ENCODE results near the gene ZSWIM1.

The ZSWIM1 gene

DNA sequence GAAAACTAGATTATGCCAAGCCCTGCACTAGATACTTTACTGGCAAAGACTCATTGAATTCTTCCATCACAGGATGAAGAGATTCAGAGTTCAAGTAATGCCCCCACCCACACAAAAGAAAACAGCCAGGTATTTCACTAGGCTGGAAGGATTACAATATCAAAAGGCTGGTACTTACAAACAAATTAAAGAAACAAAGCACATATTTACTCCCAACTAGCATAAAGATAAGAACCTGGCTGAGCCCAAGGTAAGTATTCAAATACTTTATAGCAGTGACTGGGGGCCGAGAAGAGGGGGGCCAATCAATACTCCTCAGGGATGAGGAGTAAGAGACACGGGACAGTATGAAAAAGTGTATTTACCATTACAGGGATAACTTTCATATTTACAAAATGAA, 27.5 kb upstream of the ZSWIM1 start:
- no peaks in the 10 kb centered on the region for H3K9me3 ChIP-seq (ENCODE audit: control insufficient read depth in 2 of 2, low read length in 2 of 2)
- H3K27ac ChIP-seq (ENCODE audit: low read length), result no peak overlapping the region
- no peaks in the 10 kb centered on the region for H3K27me3 ChIP-seq (ENCODE audit: control insufficient read depth in 1 of 2, insufficient read depth in 2 of 2, low read length in 2 of 2)
- peaks cover 29% of the 10 kb centered on the region for H3K4me1 ChIP-seq (ENCODE audit: control insufficient read depth, insufficient read depth, low read length)
- H3K36me3 ChIP-seq (ENCODE audit: control insufficient read depth in 2 of 2, insufficient read depth in 2 of 2, low read length in 2 of 2), result peaks cover 4 to 12% of the 10 kb centered on the region in 2 donors
- H3K9ac ChIP-seq (ENCODE audit: low read length in 2 of 2), result peak overlapping the region in 1 of 2 donors; percentile 1
- no peak overlapping the region for H3K4me3 ChIP-seq (ENCODE audit: low read length in 2 of 2)

DNA sequence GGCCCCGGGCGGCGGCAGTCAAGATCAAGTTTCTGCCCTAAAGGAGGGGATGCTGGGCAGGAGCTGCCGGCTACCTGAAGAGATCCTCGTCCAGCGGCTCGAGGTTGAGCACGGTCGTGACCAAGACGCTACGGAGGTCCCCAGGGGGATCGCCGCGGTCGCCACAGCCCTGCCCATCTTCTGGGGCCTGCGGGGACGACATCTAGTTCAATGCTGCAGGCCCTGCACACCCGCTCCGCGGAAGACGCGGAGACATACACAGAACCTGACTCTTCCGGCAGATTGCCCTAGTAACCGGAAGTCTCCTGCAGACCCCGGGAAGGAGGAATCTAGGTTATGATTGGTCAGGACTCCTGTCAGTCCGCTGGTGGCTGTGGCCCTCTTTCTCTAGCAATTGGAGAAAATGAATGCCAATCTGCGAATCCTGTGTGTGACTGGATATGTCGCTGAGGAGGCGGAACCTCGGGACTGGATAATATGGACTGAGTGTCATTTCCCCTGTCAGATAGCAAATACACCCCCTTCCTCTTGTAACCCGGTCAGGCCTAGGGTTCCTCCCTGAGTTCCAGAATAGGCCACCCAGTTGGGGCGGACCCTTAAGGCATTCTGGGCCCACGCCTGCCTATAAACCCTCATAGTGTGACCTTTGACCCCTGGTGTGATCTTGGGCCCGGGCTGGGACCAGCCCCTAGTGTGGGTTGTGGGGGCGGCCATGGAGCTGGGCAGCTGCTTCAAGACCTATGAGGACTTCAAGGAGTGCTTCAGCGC, 23.7 kb upstream of the ZSWIM1 start, which contains the start of the genes ACOT8 and ZSWIM3:
Gene ACOT8, minus strand, starts transcription at position 279 of the 768 bp plus-strand sequence. Its CDS starts 77 bp downstream, at position 202.
Gene ZSWIM3, plus strand, starts transcription at position 501 of the 768 bp plus-strand sequence. Its CDS starts 212 bp downstream, at position 713.
- H3K9ac ChIP-seq (ENCODE audit: low read length in 2 of 2), result peak within 1 kb of the TSS; percentile 84 to 87
- H3K4me3 ChIP-seq (ENCODE audit: low read length in 2 of 2), result peak within 1 kb of the TSS; percentile 91 to 95
- H3K27me3 ChIP-seq (ENCODE audit: control insufficient read depth in 1 of 2, insufficient read depth in 2 of 2, low read length in 2 of 2), result no peaks in the 10 kb centered on the region
- H3K27ac ChIP-seq (ENCODE audit: low read length), result peak within 1 kb of the TSS; percentile 73
- peaks cover 0 to 3% of the 10 kb centered on the region in 2 donors for H3K36me3 ChIP-seq (ENCODE audit: control insufficient read depth in 2 of 2, insufficient read depth in 2 of 2, low read length in 2 of 2)
- peaks cover 30% of the 10 kb centered on the region for H3K4me1 ChIP-seq (ENCODE audit: control insufficient read depth, insufficient read depth, low read length)
- H3K9me3 ChIP-seq (ENCODE audit: control insufficient read depth in 2 of 2, low read length in 2 of 2), result no peaks in the 10 kb centered on the region

GRCh38 chr20:45857882-45858216, 23.2 kb upstream of the ZSWIM1 start:
- H3K4me3 ChIP-seq (ENCODE audit: low read length in 2 of 2), result peak overlapping the region; percentile 91 to 95
- peaks cover 30% of the 10 kb centered on the region for H3K4me1 ChIP-seq (ENCODE audit: control insufficient read depth, insufficient read depth, low read length)
- peak overlapping the region; percentile 73 for H3K27ac ChIP-seq (ENCODE audit: low read length)

GRCh38 chr20:45859916-45860315, 21.1 kb upstream of the ZSWIM1 start:
- no peak overlapping the region for H3K4me3 ChIP-seq (ENCODE audit: low read length in 2 of 2)
- no peak overlapping the region for H3K9ac ChIP-seq (ENCODE audit: low read length in 2 of 2)
- H3K27ac ChIP-seq (ENCODE audit: low read length), result no peak overlapping the region
- no peaks in the 10 kb centered on the region for H3K27me3 ChIP-seq (ENCODE audit: control insufficient read depth in 1 of 2, insufficient read depth in 2 of 2, low read length in 2 of 2)
- no peaks in the 10 kb centered on the region for H3K9me3 ChIP-seq (ENCODE audit: control insufficient read depth in 2 of 2, low read length in 2 of 2)
- peaks cover 24% of the 10 kb centered on the region for H3K4me1 ChIP-seq (ENCODE audit: control insufficient read depth, insufficient read depth, low read length)
- H3K36me3 ChIP-seq (ENCODE audit: control insufficient read depth in 2 of 2, insufficient read depth in 2 of 2, low read length in 2 of 2), result no peaks in the 10 kb centered on the region

More at GRCh38 chr20:45857882-45858216, 23.2 kb upstream of the ZSWIM1 start:
- peak overlapping the region; percentile 83 to 84 for H3K9ac ChIP-seq (ENCODE audit: low read length in 2 of 2)
- H3K9me3 ChIP-seq (ENCODE audit: control insufficient read depth in 2 of 2, low read length in 2 of 2), result no peaks in the 10 kb centered on the region
- H3K27me3 ChIP-seq (ENCODE audit: control insufficient read depth in 1 of 2, insufficient read depth in 2 of 2, low read length in 2 of 2), result no peaks in the 10 kb centered on the region
- H3K36me3 ChIP-seq (ENCODE audit: control insufficient read depth in 2 of 2, insufficient read depth in 2 of 2, low read length in 2 of 2), result peaks cover 0 to 3% of the 10 kb centered on the region in 2 donors

DNA sequence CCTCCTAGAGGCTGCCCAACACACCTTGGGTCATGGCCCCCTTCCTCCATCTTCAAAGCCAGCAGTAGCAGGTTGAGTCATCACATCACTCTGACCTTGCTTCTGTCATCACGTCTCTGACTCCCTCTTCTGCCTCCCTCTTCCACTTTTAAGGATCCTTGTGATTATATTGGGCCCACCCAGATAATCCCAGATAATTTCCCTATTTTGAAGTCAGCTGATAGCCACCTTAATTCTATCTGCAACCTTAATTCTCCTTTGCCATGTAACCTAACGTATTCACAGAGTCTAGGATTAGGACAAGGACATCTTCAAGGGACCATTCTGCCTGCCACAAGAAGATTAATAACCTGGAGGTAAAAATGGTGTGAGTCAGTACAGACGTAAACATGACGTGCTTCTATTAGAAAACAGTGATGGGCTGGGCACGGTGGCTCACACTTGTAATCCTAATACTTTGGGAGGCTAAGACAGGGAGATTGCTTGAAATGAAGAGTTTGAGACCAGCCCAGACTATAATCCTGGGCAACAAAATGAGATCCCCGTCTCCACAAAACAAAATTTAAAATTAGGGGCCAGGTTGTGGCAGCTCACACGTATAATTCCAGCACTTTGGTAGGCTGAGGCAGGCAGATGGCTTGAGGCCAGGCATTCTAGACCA, 20.3 kb upstream of the ZSWIM1 start:
- no peaks in the 10 kb centered on the region for H3K9me3 ChIP-seq (ENCODE audit: control insufficient read depth in 2 of 2, low read length in 2 of 2)
- H3K4me3 ChIP-seq (ENCODE audit: low read length in 2 of 2), result no peak overlapping the region
- H3K27me3 ChIP-seq (ENCODE audit: control insufficient read depth in 1 of 2, insufficient read depth in 2 of 2, low read length in 2 of 2), result no peaks in the 10 kb centered on the region
- H3K27ac ChIP-seq (ENCODE audit: low read length), result no peak overlapping the region
- H3K36me3 ChIP-seq (ENCODE audit: control insufficient read depth in 2 of 2, insufficient read depth in 2 of 2, low read length in 2 of 2), result no peaks in the 10 kb centered on the region
- H3K4me1 ChIP-seq (ENCODE audit: control insufficient read depth, insufficient read depth, low read length), result peaks cover 19% of the 10 kb centered on the region
- H3K9ac ChIP-seq (ENCODE audit: low read length in 2 of 2), result no peak overlapping the region

DNA sequence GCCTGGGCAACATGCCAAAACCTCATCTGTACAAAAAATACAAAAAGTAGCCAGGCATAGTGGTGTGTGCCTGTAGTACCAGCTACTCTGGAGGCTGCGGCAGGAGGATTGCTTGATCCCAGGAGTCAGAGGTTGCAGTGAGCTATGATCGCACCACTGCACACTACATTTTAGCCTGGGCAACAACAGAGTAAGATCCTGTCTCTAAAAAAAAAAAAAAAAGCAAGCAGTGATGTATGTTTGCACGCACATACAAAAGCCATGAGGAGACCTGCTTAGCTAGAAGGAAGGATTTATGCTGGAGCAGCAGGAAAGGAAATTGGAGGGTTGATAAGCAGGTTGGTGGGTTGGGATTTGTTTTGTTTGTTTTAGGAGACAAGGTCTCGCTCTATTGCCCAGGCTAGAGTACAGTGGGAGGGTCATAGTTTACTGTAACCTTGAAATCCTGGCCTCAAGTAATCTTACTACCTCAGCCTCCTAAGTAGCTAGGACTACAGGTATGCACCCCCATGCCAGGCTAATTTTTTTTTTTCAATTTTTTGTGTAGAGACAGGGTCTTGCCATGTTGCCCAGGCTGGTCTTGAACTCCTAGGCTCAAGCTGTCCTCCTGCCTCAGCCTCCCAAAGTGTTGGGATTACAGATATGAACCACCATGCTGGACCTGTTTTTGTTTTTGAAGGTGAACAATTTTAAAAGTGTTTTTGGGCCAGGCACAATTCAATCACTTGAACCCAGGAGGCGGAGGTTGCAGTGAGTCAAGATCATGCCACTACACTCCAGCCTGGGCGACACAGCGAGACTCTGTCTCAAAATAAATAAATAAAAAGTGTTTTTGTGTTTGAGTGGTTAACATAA, 19.6 kb upstream of the ZSWIM1 start:
- Histone ChIP-seq H3K27me3 (ENCODE audit: control insufficient read depth in 1 of 2, insufficient read depth in 2 of 2, low read length in 2 of 2) (no peaks in the 10 kb centered on the region), H3K27ac (ENCODE audit: low read length) (no peak overlapping the region)

GRCh38 chr20:45863543-45864470, 17.2 kb upstream of the ZSWIM1 start:
- no peaks in the 10 kb centered on the region for H3K36me3 ChIP-seq (ENCODE audit: control insufficient read depth in 2 of 2, insufficient read depth in 2 of 2, low read length in 2 of 2)
- H3K4me3 ChIP-seq (ENCODE audit: low read length in 2 of 2), result no peak overlapping the region
- H3K27me3 ChIP-seq (ENCODE audit: control insufficient read depth in 1 of 2, insufficient read depth in 2 of 2, low read length in 2 of 2), result no peaks in the 10 kb centered on the region
- no peak overlapping the region for H3K27ac ChIP-seq (ENCODE audit: low read length)
- no peak overlapping the region for H3K9ac ChIP-seq (ENCODE audit: low read length in 2 of 2)
- H3K9me3 ChIP-seq (ENCODE audit: control insufficient read depth in 2 of 2, low read length in 2 of 2), result no peaks in the 10 kb centered on the region
- no peaks in the 10 kb centered on the region for H3K4me1 ChIP-seq (ENCODE audit: control insufficient read depth, insufficient read depth, low read length)

More for the DNA sequence above, 19.6 kb upstream of the ZSWIM1 start:
- H3K4me1 ChIP-seq (ENCODE audit: control insufficient read depth, insufficient read depth, low read length), result peaks cover 12% of the 10 kb centered on the region
- H3K9me3 ChIP-seq (ENCODE audit: control insufficient read depth in 2 of 2, low read length in 2 of 2), result no peaks in the 10 kb centered on the region
- no peak overlapping the region for H3K9ac ChIP-seq (ENCODE audit: low read length in 2 of 2)
- no peak overlapping the region for H3K4me3 ChIP-seq (ENCODE audit: low read length in 2 of 2)
- no peaks in the 10 kb centered on the region for H3K36me3 ChIP-seq (ENCODE audit: control insufficient read depth in 2 of 2, insufficient read depth in 2 of 2, low read length in 2 of 2)

- no peaks in the 10 kb centered on the region for H3K27me3 ChIP-seq (ENCODE audit: control insufficient read depth in 1 of 2, insufficient read depth in 2 of 2, low read length in 2 of 2)
- H3K4me3 ChIP-seq (ENCODE audit: low read length in 2 of 2), result no peak overlapping the region
- no peaks in the 10 kb centered on the region for H3K9me3 ChIP-seq (ENCODE audit: control insufficient read depth in 2 of 2, low read length in 2 of 2)
- no peak overlapping the region for H3K9ac ChIP-seq (ENCODE audit: low read length in 2 of 2)
- H3K36me3 ChIP-seq (ENCODE audit: control insufficient read depth in 2 of 2, insufficient read depth in 2 of 2, low read length in 2 of 2), result no peaks in the 10 kb centered on the region
- no peak overlapping the region for H3K27ac ChIP-seq (ENCODE audit: low read length)
- no peaks in the 10 kb centered on the region for H3K4me1 ChIP-seq (ENCODE audit: control insufficient read depth, insufficient read depth, low read length)
These were observed 14.6 kb upstream of the ZSWIM1 start for GRCh38 chr20:45866454-45866853.

GRCh38 chr20:45867136-45867818, 13.8 kb upstream of the ZSWIM1 start:
- H3K27ac ChIP-seq (ENCODE audit: low read length), result no peak overlapping the region
- H3K36me3 ChIP-seq (ENCODE audit: control insufficient read depth in 2 of 2, insufficient read depth in 2 of 2, low read length in 2 of 2), result no peaks in the 10 kb centered on the region
- H3K9ac ChIP-seq (ENCODE audit: low read length in 2 of 2), result no peak overlapping the region
- H3K27me3 ChIP-seq (ENCODE audit: control insufficient read depth in 1 of 2, insufficient read depth in 2 of 2, low read length in 2 of 2), result no peaks in the 10 kb centered on the region
- no peaks in the 10 kb centered on the region for H3K9me3 ChIP-seq (ENCODE audit: control insufficient read depth in 2 of 2, low read length in 2 of 2)
- H3K4me3 ChIP-seq (ENCODE audit: low read length in 2 of 2), result no peak overlapping the region
- H3K4me1 ChIP-seq (ENCODE audit: control insufficient read depth, insufficient read depth, low read length), result no peaks in the 10 kb centered on the region

All from stomach smooth muscle (tissue), 2 donors.